ENCODE data around the gene MMD2. TPM values are rescaled to one million over a fixed set of nuclear protein-coding genes. Genes with fewer than 3 reads are reported as not detected.
"Not testable (repeated sequence)": the region's sequence is repeated elsewhere in the genome, so short reads cannot be mapped to it uniquely, and the experiment has no call there.

Gene MMD2
- total RNA-seq, 1 donor from 2014 or later, result not detected

GRCh38 chr7:4895766-4896165, 63.2 kb downstream of the MMD2 start:
- DNase-seq, result no peak
- Mint-ChIP-seq H3K27ac (no peak overlapping the region), H3K27me3 (no peaks in the 10 kb centered on the region), H3K36me3 (ENCODE audit: low read depth) (no peaks in the 10 kb centered on the region), H3K9me3 (peaks cover 4% of the 10 kb centered on the region), H3K4me1 (no peaks in the 10 kb centered on the region), H3K4me3 (no peak overlapping the region)
- intact Hi-C loops (cut with micrococcal nuclease), result no loop called here

- no peak overlapping the region for H3K27ac Mint-ChIP-seq
- no peak overlapping the region for H3K4me3 Mint-ChIP-seq
Measured at GRCh38 chr7:4894482-4894881, 64.5 kb downstream of the MMD2 start.

GRCh38 chr7:4893929-4894475, 65.0 kb downstream of the MMD2 start:
- H3K27me3 Mint-ChIP-seq, result no peaks in the 10 kb centered on the region
- H3K9me3 Mint-ChIP-seq, result peaks cover 4% of the 10 kb centered on the region
- H3K27ac Mint-ChIP-seq, result no peak overlapping the region
- intact Hi-C loops (cut with micrococcal nuclease), result no loop called here
- H3K4me3 Mint-ChIP-seq, result no peak overlapping the region
- no peak for DNase-seq
- no peaks in the 10 kb centered on the region for H3K36me3 Mint-ChIP-seq (ENCODE audit: low read depth)
- no peaks in the 10 kb centered on the region for H3K4me1 Mint-ChIP-seq

More at GRCh38 chr7:4894482-4894881, 64.5 kb downstream of the MMD2 start:
- Mint-ChIP-seq H3K4me1 (no peaks in the 10 kb centered on the region), H3K36me3 (ENCODE audit: low read depth) (no peaks in the 10 kb centered on the region), H3K9me3 (peaks cover 4% of the 10 kb centered on the region), H3K27me3 (no peaks in the 10 kb centered on the region)
- DNase-seq, result no peak
- intact Hi-C loops (cut with micrococcal nuclease), result no loop called here

DNA sequence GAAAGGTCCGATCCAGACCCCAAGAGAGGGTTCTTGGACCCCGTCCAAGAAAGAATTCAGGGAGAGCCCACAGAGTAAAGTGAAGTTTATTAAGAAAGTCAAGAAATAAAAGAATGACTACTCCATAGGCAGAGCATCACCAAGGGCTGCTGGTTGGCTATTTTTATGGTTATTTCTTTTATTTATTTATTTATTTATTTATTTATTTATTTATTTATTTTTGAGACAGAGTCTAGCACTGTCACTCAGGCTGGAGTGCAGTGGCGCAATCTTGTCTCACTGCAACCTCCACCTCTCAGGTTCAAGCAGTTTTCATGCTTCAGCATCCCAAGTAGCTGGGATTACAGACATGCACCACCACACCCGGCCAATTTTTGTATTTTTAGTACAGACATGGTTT, 65.8 kb downstream of the MMD2 start:
- H3K27ac Mint-ChIP-seq; H3K36me3 Mint-ChIP-seq (ENCODE audit: low read depth); intact Hi-C loops (cut with micrococcal nuclease); H3K27me3 Mint-ChIP-seq; H3K4me1 Mint-ChIP-seq; H3K9me3 Mint-ChIP-seq; H3K4me3 Mint-ChIP-seq; DNase-seq: not testable (repeated sequence)

DNA sequence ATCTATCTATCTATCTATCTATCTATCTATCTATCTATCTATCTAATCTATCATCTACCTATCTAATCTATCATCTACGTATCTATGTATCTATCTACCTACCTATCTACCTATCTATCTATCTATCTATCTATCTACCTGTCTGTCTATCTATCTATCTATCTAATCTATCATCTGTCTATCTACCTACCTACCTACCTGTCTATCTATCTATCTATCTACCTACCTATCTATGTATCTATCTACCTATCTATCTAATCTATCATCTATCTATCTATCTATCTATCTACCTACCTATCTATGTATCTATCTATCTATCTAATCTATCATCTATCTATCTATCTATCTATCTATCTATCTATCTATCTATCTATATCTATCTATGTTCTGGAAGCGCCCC, 67.5 kb downstream of the MMD2 start:
- DNase-seq; H3K27ac Mint-ChIP-seq; H3K4me3 Mint-ChIP-seq; H3K4me1 Mint-ChIP-seq; intact Hi-C loops (cut with micrococcal nuclease); H3K9me3 Mint-ChIP-seq; H3K36me3 Mint-ChIP-seq (ENCODE audit: low read depth); H3K27me3 Mint-ChIP-seq: not testable (repeated sequence)

GRCh38 chr7:4889682-4890081, 69.3 kb downstream of the MMD2 start:
- H3K9me3 Mint-ChIP-seq, result peaks cover 4% of the 10 kb centered on the region
- H3K36me3 Mint-ChIP-seq (ENCODE audit: low read depth), result no peaks in the 10 kb centered on the region
- peaks cover 3% of the 10 kb centered on the region for H3K27me3 Mint-ChIP-seq
- DNase-seq, result no peak
- no peak overlapping the region for H3K27ac Mint-ChIP-seq
- H3K4me3 Mint-ChIP-seq, result no peak overlapping the region
- intact Hi-C loops (cut with micrococcal nuclease), result loop anchor here (10.0 kb wide), 1 partner anchor 275 kb away; no protein-coding TSS in a partner anchor
- no peaks in the 10 kb centered on the region for H3K4me1 Mint-ChIP-seq

GRCh38 chr7:4888161-4888560, 70.8 kb downstream of the MMD2 start:
- Mint-ChIP-seq H3K4me3 (no peak overlapping the region), H3K9me3 (no peaks in the 10 kb centered on the region), H3K36me3 (ENCODE audit: low read depth) (no peaks in the 10 kb centered on the region), H3K27me3 (peaks cover 9% of the 10 kb centered on the region), H3K4me1 (no peaks in the 10 kb centered on the region), H3K27ac (no peak overlapping the region)
- intact Hi-C loops (cut with micrococcal nuclease), result loop anchor here (10.0 kb wide), 1 partner anchor 273 kb away; no protein-coding TSS in a partner anchor
- DNase-seq, result no peak

DNA sequence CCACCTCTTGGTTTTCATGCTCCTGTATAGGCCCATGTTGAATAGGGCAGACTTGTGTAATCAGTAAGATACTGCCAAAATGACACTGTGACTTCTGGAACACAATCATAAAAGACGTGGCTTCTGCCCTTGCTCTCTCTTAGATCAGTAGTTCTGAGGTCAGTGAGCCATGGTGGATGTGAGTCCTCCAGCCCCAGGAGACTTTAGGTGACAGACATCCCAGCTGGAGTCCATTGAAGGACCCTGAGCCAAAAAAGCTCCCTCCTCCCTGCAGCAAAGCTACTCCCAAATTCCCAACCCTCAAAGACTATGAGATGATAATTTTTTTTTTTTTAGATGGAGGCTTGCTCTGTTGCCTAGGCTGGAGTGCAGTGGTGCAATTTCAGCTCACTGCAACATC, 72.3 kb downstream of the MMD2 start:
- Mint-ChIP-seq H3K9me3 (no peaks in the 10 kb centered on the region), H3K27me3 (peaks cover 22% of the 10 kb centered on the region), H3K27ac (no peak overlapping the region), H3K4me3 (no peak overlapping the region), H3K4me1 (peaks cover 3% of the 10 kb centered on the region), H3K36me3 (ENCODE audit: low read depth) (no peaks in the 10 kb centered on the region)
- no peak for DNase-seq
- intact Hi-C loops (cut with micrococcal nuclease), result loop anchor here (10.0 kb wide), 1 partner anchor 272 kb away; no protein-coding TSS in a partner anchor

DNA sequence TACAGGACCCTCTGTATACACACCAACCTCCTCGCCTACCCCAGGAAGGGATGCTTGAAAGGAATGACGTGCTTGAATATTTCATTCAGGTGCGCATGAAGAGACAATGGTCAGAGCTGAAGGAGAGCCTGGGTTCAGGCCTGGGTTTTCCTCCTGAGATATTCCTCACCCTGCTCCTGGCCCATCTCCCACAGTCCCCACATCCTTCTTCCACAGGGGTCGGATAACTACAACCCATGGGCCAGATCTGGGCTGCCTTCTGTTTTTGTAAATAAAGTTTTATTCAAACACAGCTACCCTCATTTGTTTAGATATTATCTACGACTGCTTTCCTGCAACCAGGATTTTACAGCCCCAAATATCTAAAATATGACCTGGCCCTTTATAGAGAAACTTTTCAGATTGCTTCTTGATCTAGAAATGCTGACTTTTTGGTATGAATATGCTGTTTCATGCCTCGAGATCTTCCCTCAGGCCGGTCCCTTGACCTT, 73.6 kb downstream of the MMD2 start:
- no peak overlapping the region for H3K4me3 Mint-ChIP-seq
- no peak overlapping the region for H3K27ac Mint-ChIP-seq
- no peaks in the 10 kb centered on the region for H3K9me3 Mint-ChIP-seq
- DNase-seq, result no peak
- intact Hi-C loops (cut with micrococcal nuclease), result loop anchor here (10.0 kb wide), 1 partner anchor 271 kb away; no protein-coding TSS in a partner anchor
- no peaks in the 10 kb centered on the region for H3K36me3 Mint-ChIP-seq (ENCODE audit: low read depth)
- peaks cover 3% of the 10 kb centered on the region for H3K4me1 Mint-ChIP-seq
- peaks cover 25% of the 10 kb centered on the region for H3K27me3 Mint-ChIP-seq

DNA sequence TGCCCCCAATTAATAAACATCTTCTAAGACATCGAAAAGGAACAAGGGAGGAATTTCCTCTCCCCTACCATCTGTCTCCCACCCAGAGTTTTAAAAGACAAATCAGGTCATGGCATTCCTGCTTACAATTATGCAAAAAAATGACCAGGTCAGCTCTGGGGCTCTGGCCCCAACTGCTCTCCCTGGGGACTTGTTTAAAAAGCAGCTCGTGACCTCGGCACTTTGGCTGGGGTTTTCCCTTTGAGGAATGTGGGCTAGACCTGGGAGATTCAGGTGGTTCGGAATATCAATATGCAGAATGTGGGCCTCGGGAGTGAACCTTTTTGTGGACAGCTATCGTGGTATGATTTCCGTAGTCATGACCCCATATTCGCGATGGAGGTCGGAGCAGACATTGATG, 74.8 kb downstream of the MMD2 start:
- DNase-seq, result no peak
- intact Hi-C loops (cut with micrococcal nuclease), result loop anchor here (10.0 kb wide), 1 partner anchor 269 kb away; no protein-coding TSS in a partner anchor
- Mint-ChIP-seq H3K27me3 (peaks cover 25% of the 10 kb centered on the region), H3K4me1 (peaks cover 3% of the 10 kb centered on the region), H3K27ac (no peak overlapping the region), H3K36me3 (ENCODE audit: low read depth) (no peaks in the 10 kb centered on the region), H3K4me3 (no peak overlapping the region), H3K9me3 (no peaks in the 10 kb centered on the region)

DNA sequence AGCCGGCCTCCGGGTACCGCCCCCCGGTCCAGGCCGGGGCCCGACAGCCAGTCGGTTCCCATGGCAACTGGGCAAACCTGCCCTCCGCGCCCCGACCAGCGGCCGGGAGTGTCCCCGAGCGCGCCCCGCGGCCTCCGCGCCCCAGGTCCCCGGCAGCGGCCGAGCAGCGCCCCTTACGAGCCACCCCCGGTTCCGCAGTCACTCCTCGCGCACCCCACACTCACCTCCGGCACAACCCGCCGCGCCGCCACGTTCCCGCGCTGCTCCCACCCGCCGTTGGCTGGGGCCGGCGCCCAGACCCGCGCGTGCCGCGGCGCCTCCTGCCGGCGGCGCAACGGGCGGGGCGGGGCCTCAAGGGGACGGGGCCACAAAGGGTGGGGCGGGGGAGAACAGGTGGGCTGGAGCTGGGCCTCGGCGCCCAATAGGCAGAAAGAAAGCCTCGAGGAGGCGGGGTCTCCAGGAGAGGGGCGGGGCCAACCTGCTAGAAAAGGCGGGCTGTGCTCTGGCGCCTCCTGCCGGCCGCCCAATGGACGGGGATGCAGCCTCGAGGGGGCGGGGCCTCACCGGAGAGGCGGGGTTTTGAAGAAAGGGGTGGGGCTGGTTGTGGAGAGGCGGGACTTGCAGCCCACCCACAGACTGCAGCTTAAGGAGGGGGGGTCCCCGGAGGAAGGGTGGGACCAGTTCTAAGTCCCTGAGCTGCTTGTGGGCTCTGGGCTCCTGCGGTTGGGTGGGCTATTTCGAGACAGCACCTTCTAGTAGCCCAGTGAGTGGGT, 75.4 kb downstream of the MMD2 start, which contains the start of gene RADIL:
Gene RADIL, minus strand, starts transcription at position 345 of the 773 bp plus-strand sequence. CDS start 5,577 bp downstream, outside the sequence.
- Mint-ChIP-seq H3K36me3 (ENCODE audit: low read depth) (no peaks in the 10 kb centered on the region), H3K4me1 (peaks cover 3% of the 10 kb centered on the region), H3K4me3 (peak within 1 kb of the TSS; percentile 64), H3K9me3 (no peaks in the 10 kb centered on the region), H3K27ac (no peak within 1 kb of the TSS), H3K27me3 (peaks cover 25% of the 10 kb centered on the region)
- peak; percentile 95 for DNase-seq
- intact Hi-C loops (cut with micrococcal nuclease), result loop anchor here (2.0 to 10.0 kb wide), 3 partner anchors 53 to 269 kb away; no protein-coding TSS in a partner anchor

DNA sequence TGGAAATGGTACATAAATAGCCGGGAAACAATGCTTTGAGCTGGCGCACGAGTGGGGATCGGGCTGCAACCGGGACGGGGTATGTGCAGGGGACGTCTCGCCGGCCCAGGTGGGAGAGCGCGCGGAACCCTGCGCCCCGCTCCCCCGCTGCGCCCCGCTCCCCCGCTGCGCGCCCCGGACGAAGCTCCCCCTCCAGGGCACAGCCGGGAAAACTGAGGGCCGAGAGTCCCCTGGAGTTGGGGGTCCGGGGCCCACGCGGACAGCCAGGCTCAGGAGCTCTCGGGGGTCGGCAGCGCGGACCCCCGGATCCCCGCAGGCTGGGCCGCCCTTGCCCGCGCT, 76.0 kb downstream of the MMD2 start:
- intact Hi-C loops (cut with micrococcal nuclease), result loop anchor here (2.0 to 10.0 kb wide), 3 partner anchors 52 to 268 kb away; no protein-coding TSS in a partner anchor
- Mint-ChIP-seq H3K36me3 (ENCODE audit: low read depth) (no peaks in the 10 kb centered on the region), H3K27me3 (peaks cover 25% of the 10 kb centered on the region), H3K4me1 (peaks cover 3% of the 10 kb centered on the region), H3K27ac (no peak overlapping the region), H3K4me3 (peak overlapping the region; percentile 64), H3K9me3 (no peaks in the 10 kb centered on the region)
- DNase-seq, result no peak

GRCh38 chr7:4882169-4883032, 76.6 kb downstream of the MMD2 start:
- H3K4me3 Mint-ChIP-seq, result peak overlapping the region; percentile 64
- peaks cover 3% of the 10 kb centered on the region for H3K4me1 Mint-ChIP-seq
- intact Hi-C loops (cut with micrococcal nuclease), result loop anchor here (2.0 to 10.0 kb wide), 3 partner anchors 52 to 268 kb away; no protein-coding TSS in a partner anchor
- no peaks in the 10 kb centered on the region for H3K36me3 Mint-ChIP-seq (ENCODE audit: low read depth)
- H3K9me3 Mint-ChIP-seq, result no peaks in the 10 kb centered on the region
- peaks cover 25% of the 10 kb centered on the region for H3K27me3 Mint-ChIP-seq
- H3K27ac Mint-ChIP-seq, result no peak overlapping the region
- DNase-seq, result no peak

Measured in activated CD4-positive, alpha-beta T cell treated with anti-CD3 and anti-CD28 coated beads, Interleukin-2, amount 10 ng/mL, durations not matched to agents 24 days and 14 days (primary cell).